ENCODE results near the gene LRRC17.

LRRC17 gene

GRCh38 chr7:102966465-102966864, 53.7 kb downstream of the LRRC17 start:
- no peak overlapping the region for H3K4me3 ChIP-seq (ENCODE audit: severe bottlenecking)
- no peaks in the 10 kb centered on the region for H3K36me3 ChIP-seq (ENCODE audit: low read depth)
- no peak for TF ChIP-seq CTCF (IDR thresholded peaks at IDR 0.05; ENCODE audit: poor library complexity, severe bottlenecking)
- no peaks in the 10 kb centered on the region for H3K4me1 ChIP-seq (ENCODE audit: insufficient read depth, poor library complexity, severe bottlenecking)
- no peak overlapping the region for H3K27ac ChIP-seq (ENCODE audit: poor library complexity, severe bottlenecking)
- no peaks in the 10 kb centered on the region for H3K9me3 ChIP-seq (ENCODE audit: severe bottlenecking)
- ATAC-seq (ENCODE audit: low read depth) (no peak), DNase-seq (ENCODE audit: low spot score) (no peak)
- H3K27me3 ChIP-seq (ENCODE audit: insufficient read depth, poor library complexity, severe bottlenecking) = no peaks in the 10 kb centered on the region

DNA sequence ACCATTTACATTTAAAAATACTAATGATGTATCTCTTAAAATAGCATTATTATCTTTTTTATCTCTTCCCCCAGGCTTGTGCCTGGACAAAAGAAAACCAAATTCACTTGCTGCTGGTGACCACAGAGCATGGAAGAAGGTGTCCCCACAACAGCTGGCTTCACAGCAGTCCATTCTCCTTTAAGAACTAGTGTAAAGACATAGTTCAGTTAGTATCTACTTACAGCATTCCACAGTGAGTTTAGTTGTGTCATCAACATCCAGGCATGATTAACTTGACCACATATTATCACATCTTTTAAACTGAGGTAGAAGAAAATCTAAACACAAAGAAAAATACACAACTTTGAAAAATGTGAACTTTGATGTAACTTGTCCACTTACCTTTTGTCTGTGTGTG, 55.0 kb downstream of the LRRC17 start:
- Histone ChIP-seq H3K27me3 (ENCODE audit: insufficient read depth, poor library complexity, severe bottlenecking) (no peaks in the 10 kb centered on the region), H3K27ac (ENCODE audit: poor library complexity, severe bottlenecking) (no peak overlapping the region), H3K4me1 (ENCODE audit: insufficient read depth, poor library complexity, severe bottlenecking) (no peaks in the 10 kb centered on the region), H3K36me3 (ENCODE audit: low read depth) (no peaks in the 10 kb centered on the region), H3K9me3 (ENCODE audit: severe bottlenecking) (no peaks in the 10 kb centered on the region), H3K4me3 (ENCODE audit: severe bottlenecking) (no peak overlapping the region)
- DNase-seq (ENCODE audit: low spot score) (no peak), ATAC-seq (ENCODE audit: low read depth) (no peak; the same call in 2 of the 3 replicates)
- TF ChIP-seq CTCF (IDR thresholded peaks at IDR 0.05; ENCODE audit: poor library complexity, severe bottlenecking) = no peak

GRCh38 chr7:102973096-102973802, 60.4 kb downstream of the LRRC17 start:
- TF ChIP-seq CTCF (IDR thresholded peaks at IDR 0.05; ENCODE audit: poor library complexity, severe bottlenecking) = no peak
- no peak overlapping the region for H3K27ac ChIP-seq (ENCODE audit: poor library complexity, severe bottlenecking)
- H3K27me3 ChIP-seq (ENCODE audit: insufficient read depth, poor library complexity, severe bottlenecking) = no peaks in the 10 kb centered on the region
- no peak overlapping the region for H3K4me3 ChIP-seq (ENCODE audit: severe bottlenecking)
- peaks cover 4% of the 10 kb centered on the region for H3K4me1 ChIP-seq (ENCODE audit: insufficient read depth, poor library complexity, severe bottlenecking)
- ATAC-seq (ENCODE audit: low read depth) = no peak
- H3K9me3 ChIP-seq (ENCODE audit: severe bottlenecking) = no peaks in the 10 kb centered on the region
- DNase-seq (ENCODE audit: low spot score) = no peak
- no peaks in the 10 kb centered on the region for H3K36me3 ChIP-seq (ENCODE audit: low read depth)

- Histone ChIP-seq H3K4me3 (ENCODE audit: severe bottlenecking) (no peak overlapping the region), H3K27ac (ENCODE audit: poor library complexity, severe bottlenecking) (no peak overlapping the region), H3K36me3 (ENCODE audit: low read depth) (no peaks in the 10 kb centered on the region), H3K4me1 (ENCODE audit: insufficient read depth, poor library complexity, severe bottlenecking) (peaks cover 7% of the 10 kb centered on the region), H3K9me3 (ENCODE audit: severe bottlenecking) (no peaks in the 10 kb centered on the region), H3K27me3 (ENCODE audit: insufficient read depth, poor library complexity, severe bottlenecking) (no peaks in the 10 kb centered on the region)
- no peak for ATAC-seq (ENCODE audit: low read depth)
- DNase-seq (ENCODE audit: low spot score) = no peak
- TF ChIP-seq CTCF (IDR thresholded peaks at IDR 0.05; ENCODE audit: poor library complexity, severe bottlenecking) = no peak
Measured at GRCh38 chr7:102974366-102975236, 61.8 kb downstream of the LRRC17 start.

All from RWPE2 (cell line).